Erythroblast (primary cell): Measurements from ENCODE around the gene SRP14.
"Not testable (repeated sequence)": the region's sequence is repeated elsewhere in the genome, so short reads cannot be mapped to it uniquely, and the experiment has no call there.

Source experiments
- GATA1 ChIP-seq: IDR thresholded peaks from 2 replicates; pipeline ENCODE4 v1.6.1; 2011; ENCODE audit warnings: low read depth, mild to moderate bottlenecking, control low read depth, low read length, moderate library complexity
- POLR2A ChIP-seq: IDR thresholded peaks from 2 replicates; pipeline ENCODE4 v1.6.1; 2011; ENCODE audit warnings: mild to moderate bottlenecking, low read length

- not testable (repeated sequence) for TF ChIP-seq POLR2A, GATA1
These were observed 25.6 kb downstream of the SRP14 start for GRCh38 chr15:40013372-40013771.
